ENCODE results near the gene NECTIN1.
"Not testable (repeated sequence)": the region's sequence is repeated elsewhere in the genome, so short reads cannot be mapped to it uniquely, and the experiment has no call there.

NECTIN1 gene

DNA sequence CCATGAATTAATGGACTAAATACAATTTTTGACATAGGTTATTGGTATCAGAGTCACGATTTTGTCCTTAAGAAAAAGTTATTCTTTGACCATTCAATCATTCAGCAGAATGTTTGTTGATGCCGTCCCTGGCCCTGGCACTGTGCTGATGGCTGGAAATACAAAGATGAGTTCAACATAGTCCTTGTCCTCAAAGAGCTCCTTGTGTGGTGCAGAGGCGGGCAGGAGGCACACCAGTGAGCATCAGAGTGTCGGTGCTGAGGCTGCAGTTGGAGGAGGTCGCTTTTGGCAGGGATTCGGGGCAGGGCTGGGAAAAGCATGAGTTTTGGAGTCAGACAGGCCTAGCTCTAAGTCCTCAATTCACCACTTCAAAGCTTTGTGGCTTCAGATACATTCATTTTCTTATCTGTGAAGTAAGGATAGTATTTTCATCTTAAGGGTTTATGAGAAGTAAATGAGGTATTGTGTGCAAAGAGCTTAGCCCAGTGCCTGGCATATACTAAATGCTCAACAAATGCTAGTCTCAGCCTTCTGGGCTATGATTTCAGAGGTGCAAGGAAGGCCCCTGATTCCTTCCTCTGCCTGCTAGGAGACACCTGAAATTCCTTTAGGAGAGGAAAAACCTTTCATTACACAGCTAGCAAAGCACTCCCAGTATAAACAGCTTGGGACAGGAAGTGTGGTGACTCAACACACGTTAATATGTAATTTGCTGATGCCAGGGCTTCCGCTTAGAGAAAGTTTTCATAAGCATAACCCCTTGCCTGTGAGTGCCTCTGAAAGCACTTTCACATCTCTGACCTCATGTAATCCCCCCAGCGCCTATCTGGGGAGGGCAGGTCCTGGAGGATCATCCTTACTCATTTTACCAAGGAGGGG, 113.8 kb downstream of the NECTIN1 start:
- DNase-seq, result no peak

- DNase-seq, result no peak
Observed at GRCh38 chr11:119614222-119615002, 114.6 kb downstream of the NECTIN1 start.

DNA sequence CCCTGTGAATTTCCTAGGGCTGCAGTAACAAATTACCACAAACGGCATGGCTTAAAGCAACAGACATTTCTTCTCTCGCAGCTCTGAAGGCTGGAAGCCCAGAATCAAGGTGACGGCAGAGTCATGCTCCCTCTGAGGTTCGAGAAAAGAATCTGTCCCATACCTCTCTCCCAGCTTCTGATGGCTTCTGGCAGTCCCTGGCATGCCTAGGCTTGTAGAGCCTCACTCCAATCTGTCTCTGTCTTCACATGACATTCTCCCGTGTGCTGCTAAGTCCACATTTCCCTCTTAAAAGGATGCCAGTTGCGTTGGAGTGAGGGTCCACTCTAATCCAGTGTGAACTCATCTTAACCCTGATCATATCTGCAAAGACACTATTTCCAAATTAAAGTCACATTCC, 116.2 kb downstream of the NECTIN1 start:
- no peak for DNase-seq

- DNase-seq, result no peak
Observed at GRCh38 chr11:119610836-119611426, 118.1 kb downstream of the NECTIN1 start.

GRCh38 chr11:119608781-119609180, 120.2 kb downstream of the NECTIN1 start:
- no peak for DNase-seq

DNA sequence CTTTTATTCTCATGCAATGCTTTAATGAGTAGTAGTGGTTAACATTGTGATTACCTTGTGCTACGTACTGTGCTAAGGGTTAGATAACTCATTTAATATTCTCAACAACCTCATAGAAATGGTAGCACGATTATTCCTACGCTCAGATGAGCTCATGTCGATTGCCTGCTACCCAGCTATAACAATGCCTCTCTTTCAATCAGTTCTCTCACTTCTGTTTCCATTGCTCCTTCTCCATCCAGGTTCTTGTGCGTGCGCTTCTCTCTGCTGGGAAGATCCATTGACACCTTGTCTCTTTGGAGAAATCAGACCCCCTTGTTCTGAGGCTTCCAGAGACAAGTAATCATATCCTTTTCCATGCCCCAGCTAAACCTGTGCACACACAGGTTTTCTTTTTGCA, 120.8 kb downstream of the NECTIN1 start:
- no peak for DNase-seq

GRCh38 chr11:119607726-119608125, 121.3 kb downstream of the NECTIN1 start:
- DNase-seq, result no peak

- DNase-seq, result no peak
Observed at GRCh38 chr11:119605137-119605665, 123.8 kb downstream of the NECTIN1 start.

GRCh38 chr11:119602745-119603373, 126.1 kb downstream of the NECTIN1 start:
- no peak for DNase-seq

DNA sequence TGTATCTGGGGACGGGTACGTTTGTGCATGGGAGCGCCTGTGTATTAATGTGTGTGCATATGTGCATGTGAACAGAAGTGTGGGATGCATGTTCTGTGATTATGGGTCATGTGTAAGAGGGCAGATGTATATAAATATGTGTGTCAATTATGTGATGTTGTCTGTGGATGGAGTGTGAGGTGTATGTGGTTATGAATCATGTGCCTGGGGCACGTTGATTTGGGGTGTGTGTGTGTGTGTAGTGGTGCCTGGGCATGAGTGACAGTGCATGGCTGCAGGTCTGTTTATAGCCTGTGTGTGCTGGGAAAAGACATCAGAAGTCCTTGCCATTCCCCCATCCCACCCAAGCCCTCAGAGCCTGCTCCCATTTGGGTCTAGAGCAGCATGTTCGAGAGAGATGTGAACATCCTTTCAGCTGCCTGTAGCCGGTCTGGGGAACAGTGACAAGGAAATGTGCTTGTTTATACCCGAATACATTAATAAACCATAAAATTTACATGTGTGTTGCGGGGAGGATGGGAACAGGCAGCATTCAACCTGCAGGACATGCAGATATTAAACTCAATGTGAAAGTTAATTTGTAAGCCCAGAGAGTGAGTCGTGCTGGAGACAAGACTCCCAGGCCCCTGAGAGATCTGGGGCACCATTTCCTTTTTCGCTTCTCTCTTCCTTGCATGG, 129.0 kb downstream of the NECTIN1 start:
- DNase-seq, result no peak

- not testable (repeated sequence) for DNase-seq
Observed at GRCh38 chr11:119595941-119596340, 133.1 kb downstream of the NECTIN1 start.

GRCh38 chr11:119594639-119595249, 134.3 kb downstream of the NECTIN1 start:
- no peak for DNase-seq

- no peak for DNase-seq
Observed at GRCh38 chr11:119593346-119593745, 135.7 kb downstream of the NECTIN1 start.

DNA sequence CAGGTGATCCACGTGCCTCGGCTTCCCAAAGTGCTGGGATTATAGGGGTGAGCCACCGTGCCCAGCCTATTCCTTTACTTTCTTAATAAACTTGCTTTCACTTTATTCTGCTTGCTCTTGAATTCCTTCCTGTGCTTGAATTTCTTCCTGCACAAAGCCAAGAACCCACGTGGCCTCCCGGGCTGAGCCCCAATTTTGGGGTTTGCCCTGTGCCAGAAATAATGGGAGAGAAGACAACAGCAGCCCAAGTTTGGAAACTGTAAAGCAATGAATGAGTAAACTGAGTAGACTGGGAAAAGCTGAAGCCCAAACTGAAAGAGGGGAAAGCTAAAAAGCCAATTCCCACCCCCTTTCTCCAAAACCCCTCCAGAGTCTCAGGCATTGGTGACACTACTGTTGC, 136.4 kb downstream of the NECTIN1 start:
- no peak for DNase-seq

DNA sequence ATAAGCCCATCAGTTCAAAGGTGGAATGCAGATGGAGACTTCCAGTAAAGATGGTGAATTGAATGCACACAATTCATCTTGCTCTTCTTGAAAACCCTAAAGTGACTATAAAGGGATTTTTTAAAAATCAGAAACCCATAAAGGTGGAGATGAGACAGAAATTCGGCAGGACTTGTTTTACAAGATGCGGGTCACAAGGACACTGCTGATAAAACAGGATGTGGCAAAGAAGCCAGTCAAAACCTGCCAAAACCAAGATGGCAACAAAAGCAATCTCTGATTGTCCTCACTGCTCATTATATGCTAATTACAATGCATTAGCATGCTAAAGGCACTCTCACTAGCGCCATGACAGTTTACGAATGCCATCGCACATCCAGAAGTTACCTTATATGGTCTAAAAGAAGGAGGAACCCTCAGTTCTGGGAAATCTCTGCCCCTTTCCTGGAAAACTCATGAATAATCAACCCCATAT, 137.1 kb downstream of the NECTIN1 start:
- no peak for DNase-seq

DNA sequence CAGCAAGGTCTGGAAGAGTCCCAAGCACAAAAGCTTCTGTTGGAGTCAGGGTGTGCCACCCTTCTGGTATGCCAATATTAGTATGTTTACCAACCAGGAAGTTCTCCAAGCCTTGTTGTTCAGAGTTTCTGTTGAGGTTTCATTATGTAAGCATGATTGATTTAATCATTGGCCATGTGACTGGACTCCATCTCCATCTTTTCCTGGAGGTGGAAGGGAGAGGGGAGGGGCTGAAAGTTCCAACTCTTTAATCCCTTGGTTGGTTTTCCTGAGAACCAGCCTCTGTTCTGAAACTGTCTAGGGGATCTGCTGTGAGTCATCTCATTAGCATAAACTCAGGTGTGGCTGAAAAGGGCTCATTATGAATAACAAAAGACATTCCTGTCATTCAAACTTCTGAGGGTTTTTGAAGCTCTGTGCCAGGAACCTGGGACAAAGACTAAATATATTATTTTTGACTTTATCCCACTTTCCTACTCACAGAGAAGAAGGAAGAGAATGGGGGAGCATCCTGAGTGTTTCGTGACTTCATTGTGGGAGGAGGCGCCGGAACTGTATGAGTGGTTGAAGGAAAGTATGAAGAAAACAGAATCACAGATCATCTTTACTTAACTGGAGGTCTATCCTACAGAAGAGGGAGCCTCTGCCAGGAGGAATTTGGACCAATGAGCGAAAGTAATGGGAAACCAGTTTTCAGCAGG, 138.2 kb downstream of the NECTIN1 start:
- no peak for DNase-seq

GRCh38 chr11:119589001-119589400, 140.0 kb downstream of the NECTIN1 start:
- DNase-seq, result no peak

All from central memory CD4-positive, alpha-beta T cell (primary cell).